GM12878 (cell line): ENCODE measurements around the gene COX19. TPM values are rescaled to one million over a fixed set of nuclear protein-coding genes. Genes with fewer than 3 reads are reported as not detected.
A peak's percentile ranks its signal among the peaks of the same experiment; 100 is the strongest.

Experiments used
- EED ChIP-seq: sonication (generic); IDR thresholded peaks from 2 replicates; pipeline ENCODE4 v1.6.1; 2016; ENCODE audit warnings: antibody characterized with exemption, low read depth
- JUNB ChIP-seq: IDR thresholded peaks from 2 replicates; pipeline ENCODE4 v1.6.1; 2016; ENCODE audit warnings: antibody characterized with exemption, mild to moderate bottlenecking
- PAX8 ChIP-seq: fragments of 450-650 bp; IDR thresholded peaks from 2 replicates; pipeline ENCODE4 v1.6.1; 2017; ENCODE audit warnings: mild to moderate bottlenecking, moderate library complexity
- ZNF24 ChIP-seq: fragments of 450-650 bp; IDR thresholded peaks from 2 replicates; pipeline ENCODE4 v1.6.1; 2017; ENCODE audit warnings: antibody characterized with exemption, mild to moderate bottlenecking
- polyA plus RNA-seq, 11 experiments: library from polyadenylated mRNA; depleted of rRNA in 4 of 11; unstranded in 6 of 11; stranded (reverse) in 5 of 11; fragments of >200 nt; fragmentation: Nextera tagmentation in 4 of 11; fragmentation: Illumina TruSeq in 1 of 11; extraction: Ambion mirVana in 4 of 11; extraction: Trizol in 1 of 11; gene quantifications; 1 replicate in 1 of 11; 2 replicates in 10 of 11; pipeline versions ENCODE4 v1.2.1 to v1.2.3, GENCODE V29; 2011 to 2016; ENCODE audit warnings: inconsistent platforms in 2 of 11, missing spikeins in 2 of 11, low read depth in 1 of 11
- total RNA-seq, 4 experiments: library from RNA; depleted of rRNA in 3 of 4; stranded (reverse); fragments of >200 nt in 3 of 4; fragmentation: Illumina TruSeq in 1 of 4; extraction: Trizol in 1 of 4; gene quantifications; 2 replicates each; pipeline versions ENCODE4 v1.2.1 to v1.2.3, GENCODE V29; 2013 to 2021
- TF ChIP-seq, protein P1 (sequence below): fragments of 450-650 bp; IDR thresholded peaks from 2 replicates; pipeline ENCODE4 v1.6.1; 2018; ENCODE audit warnings: borderline replicate concordance, mild to moderate bottlenecking; ENCODE audit not compliant: partially characterized antibody
- TF ChIP-seq, protein P2 (sequence below): IDR thresholded peaks from 2 replicates; pipeline ENCODE4 v1.6.1; 2011; ENCODE audit warnings: low read depth, mild to moderate bottlenecking, low read length, moderate library complexity, borderline replicate concordance; ENCODE audit errors: extremely low read depth
- TF ChIP-seq, protein P3 (sequence below): fragments of 450-650 bp; IDR thresholded peaks from 2 replicates; pipeline ENCODE4 v1.6.1; 2016; ENCODE audit warnings: mild to moderate bottlenecking

COX19 gene
- total and polyA plus RNA-seq, 10 of the 15 experiments (the other 5 are each of a cell fraction or from before 2014, with no cell fraction given) = 3.7 to 17.9 (median 10.8) TPM

DNA sequence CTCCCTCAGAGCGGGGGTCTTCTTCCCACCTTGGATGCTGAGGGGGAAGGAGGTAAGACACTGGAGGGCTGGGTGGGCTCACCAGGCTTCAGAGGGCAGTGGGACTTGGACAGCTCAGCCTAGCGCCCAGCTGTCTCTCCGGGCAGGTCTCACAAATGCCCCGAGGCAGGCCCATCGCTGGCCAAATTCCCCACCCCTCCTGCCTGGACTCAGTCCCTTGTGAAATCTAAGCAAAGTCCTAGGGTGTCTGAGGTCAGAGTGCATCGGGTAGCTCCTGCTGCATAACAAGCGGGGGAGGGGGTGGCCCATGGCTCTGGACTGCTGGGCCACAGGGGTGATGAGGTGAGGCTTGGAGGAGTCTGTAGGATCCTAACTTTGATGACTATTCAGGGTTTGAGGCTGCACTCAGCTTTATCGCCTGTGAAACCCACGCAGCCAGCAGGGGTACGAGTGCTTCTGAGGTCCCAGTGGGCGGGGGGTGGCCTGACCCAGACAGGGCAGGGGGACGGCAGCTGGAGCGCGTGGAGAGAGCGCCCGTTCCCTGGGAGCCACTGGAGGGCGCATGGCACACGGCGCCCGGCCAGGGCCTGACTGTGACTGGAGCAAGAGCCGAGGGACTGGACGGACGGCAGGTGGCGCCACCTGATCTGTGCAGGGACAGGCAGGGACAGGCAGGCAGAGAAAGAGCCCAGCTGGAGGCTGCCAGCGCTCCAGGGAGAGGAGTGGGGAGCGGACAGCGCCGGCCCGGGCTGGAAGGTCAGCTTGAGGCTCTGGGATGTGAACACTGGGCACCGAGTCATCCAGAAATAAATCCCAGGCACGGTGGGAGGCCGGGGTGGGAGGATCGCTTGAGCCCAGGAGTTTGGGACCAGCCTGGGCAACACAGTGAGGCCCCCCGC, 17.6 kb upstream of the COX19 start (continued):
- TF ChIP-seq, protein P1, sequence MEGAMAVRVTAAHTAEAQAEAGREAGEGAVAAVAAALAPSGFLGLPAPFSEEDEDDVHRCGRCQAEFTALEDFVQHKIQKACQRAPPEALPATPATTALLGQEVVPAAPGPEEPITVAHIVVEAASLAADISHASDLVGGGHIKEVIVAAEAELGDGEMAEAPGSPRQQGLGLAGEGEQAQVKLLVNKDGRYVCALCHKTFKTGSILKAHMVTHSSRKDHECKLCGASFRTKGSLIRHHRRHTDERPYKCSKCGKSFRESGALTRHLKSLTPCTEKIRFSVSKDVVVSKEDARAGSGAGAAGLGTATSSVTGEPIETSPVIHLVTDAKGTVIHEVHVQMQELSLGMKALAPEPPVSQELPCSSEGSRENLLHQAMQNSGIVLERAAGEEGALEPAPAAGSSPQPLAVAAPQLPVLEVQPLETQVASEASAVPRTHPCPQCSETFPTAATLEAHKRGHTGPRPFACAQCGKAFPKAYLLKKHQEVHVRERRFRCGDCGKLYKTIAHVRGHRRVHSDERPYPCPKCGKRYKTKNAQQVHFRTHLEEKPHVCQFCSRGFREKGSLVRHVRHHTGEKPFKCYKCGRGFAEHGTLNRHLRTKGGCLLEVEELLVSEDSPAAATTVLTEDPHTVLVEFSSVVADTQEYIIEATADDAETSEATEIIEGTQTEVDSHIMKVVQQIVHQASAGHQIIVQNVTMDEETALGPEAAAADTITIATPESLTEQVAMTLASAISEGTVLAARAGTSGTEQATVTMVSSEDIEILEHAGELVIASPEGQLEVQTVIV = no peak
- TF ChIP-seq EED (peak; percentile 61; the same call in 1 of the 2 replicates), JUNB (no peak), ZNF24 (peak; percentile 18; the same call in 1 of the 2 replicates), PAX8 (no peak)
- TF ChIP-seq, protein P2, sequence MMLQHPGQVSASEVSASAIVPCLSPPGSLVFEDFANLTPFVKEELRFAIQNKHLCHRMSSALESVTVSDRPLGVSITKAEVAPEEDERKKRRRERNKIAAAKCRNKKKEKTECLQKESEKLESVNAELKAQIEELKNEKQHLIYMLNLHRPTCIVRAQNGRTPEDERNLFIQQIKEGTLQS = no peak; the same call in 1 of the 2 replicates
- TF ChIP-seq, protein P3, sequence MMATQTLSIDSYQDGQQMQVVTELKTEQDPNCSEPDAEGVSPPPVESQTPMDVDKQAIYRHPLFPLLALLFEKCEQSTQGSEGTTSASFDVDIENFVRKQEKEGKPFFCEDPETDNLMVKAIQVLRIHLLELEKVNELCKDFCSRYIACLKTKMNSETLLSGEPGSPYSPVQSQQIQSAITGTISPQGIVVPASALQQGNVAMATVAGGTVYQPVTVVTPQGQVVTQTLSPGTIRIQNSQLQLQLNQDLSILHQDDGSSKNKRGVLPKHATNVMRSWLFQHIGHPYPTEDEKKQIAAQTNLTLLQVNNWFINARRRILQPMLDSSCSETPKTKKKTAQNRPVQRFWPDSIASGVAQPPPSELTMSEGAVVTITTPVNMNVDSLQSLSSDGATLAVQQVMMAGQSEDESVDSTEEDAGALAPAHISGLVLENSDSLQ = peak; percentile 41; the same call in 1 of the 2 replicates
